ENCODE data around the gene OSCAR. TPM values are rescaled to one million over a fixed set of nuclear protein-coding genes. Genes with fewer than 3 reads are reported as not detected.
"Not testable (repeated sequence)": the region's sequence is repeated elsewhere in the genome, so short reads cannot be mapped to it uniquely, and the experiment has no call there.

Gene OSCAR
- total RNA-seq, 2 experiments from 2014 or later = 0.29 to 0.59 TPM

- H3K36me3 Mint-ChIP-seq; H3K9me3 Mint-ChIP-seq; intact Hi-C loops (cut with micrococcal nuclease); H3K4me3 Mint-ChIP-seq; POLR2A ChIA-PET; H3K27me3 Mint-ChIP-seq; DNase-seq; CTCF ChIA-PET; H3K27ac Mint-ChIP-seq: not testable (repeated sequence)
- peaks cover 15% of the 10 kb centered on the region for H3K4me1 Mint-ChIP-seq (ENCODE audit: low read depth)
These were observed 724 bp downstream of the OSCAR start for GRCh38 chr19:54099903-54100255.

- POLR2A ChIA-PET = no interaction called here
- peaks cover 5% of the 10 kb centered on the region for H3K27me3 Mint-ChIP-seq
- H3K9me3 Mint-ChIP-seq = no peaks in the 10 kb centered on the region
- H3K4me1 Mint-ChIP-seq (ENCODE audit: low read depth) = peaks cover 15% of the 10 kb centered on the region
- peaks cover 3% of the 10 kb centered on the region for H3K36me3 Mint-ChIP-seq
- CTCF ChIA-PET = interaction anchor here (1.3 kb wide), 1 partner anchor 306 kb away, joined by 3 read pairs; no protein-coding TSS in a partner anchor
- intact Hi-C loops (cut with micrococcal nuclease) = no loop called here
- H3K4me3 Mint-ChIP-seq = no peak overlapping the region
- no peak for DNase-seq
- H3K27ac Mint-ChIP-seq = no peak overlapping the region
These were observed 1.3 kb downstream of the OSCAR start for GRCh38 chr19:54099190-54099902.

- ChIA-PET CTCF (interaction anchor here (0.7 to 1.2 kb wide), 3 partner anchors 8 to 355 kb away, joined by 3 read pairs; no protein-coding TSS in a partner anchor), POLR2A (interaction anchor here (1.3 kb wide), 1 partner anchor 12 kb away, joined by 3 read pairs; no protein-coding TSS in a partner anchor)
- Mint-ChIP-seq H3K36me3 (no peaks in the 10 kb centered on the region), H3K9me3 (no peaks in the 10 kb centered on the region), H3K27ac (no peak overlapping the region), H3K4me1 (ENCODE audit: low read depth) (peaks cover 5% of the 10 kb centered on the region), H3K27me3 (peaks cover 11% of the 10 kb centered on the region), H3K4me3 (peak overlapping the region; percentile 9)
- DNase-seq = no peak
- intact Hi-C loops (cut with micrococcal nuclease) = no loop called here
These were observed 3.9 kb downstream of the OSCAR start for GRCh38 chr19:54096617-54097106.

GRCh38 chr19:54095859-54096616, 4.6 kb downstream of the OSCAR start:
- DNase-seq = peak; percentile 65
- Mint-ChIP-seq H3K27me3 (peaks cover 14% of the 10 kb centered on the region), H3K4me3 (peak overlapping the region; percentile 67)
- H3K36me3 Mint-ChIP-seq; H3K9me3 Mint-ChIP-seq; H3K27ac Mint-ChIP-seq; H3K4me1 Mint-ChIP-seq (ENCODE audit: low read depth); intact Hi-C loops (cut with micrococcal nuclease): not testable (repeated sequence)
- POLR2A ChIA-PET = interaction anchor here (1.1 to 1.3 kb wide), 2 partner anchors 12 to 20 kb away, joined by 3 read pairs; no protein-coding TSS in a partner anchor
- CTCF ChIA-PET = interaction anchor here (0.9 to 1.2 kb wide), 4 partner anchors 9 to 72 kb away, joined by 3 read pairs; partner anchors contain the start of gene CNOT3

- Mint-ChIP-seq H3K4me1 (ENCODE audit: low read depth) (peaks cover 5% of the 10 kb centered on the region), H3K9me3 (no peaks in the 10 kb centered on the region), H3K27ac (no peak overlapping the region), H3K27me3 (peaks cover 14% of the 10 kb centered on the region), H3K4me3 (no peak overlapping the region), H3K36me3 (no peaks in the 10 kb centered on the region)
- intact Hi-C loops (cut with micrococcal nuclease) = no loop called here
- CTCF ChIA-PET = interaction anchor here (0.7 to 1.2 kb wide), 5 partner anchors 19 to 254 kb away, joined by 3 to 4 read pairs (median 3); partner anchors contain the start of gene CNOT3
- DNase-seq = no peak
- POLR2A ChIA-PET = interaction anchor here (1.1 kb wide), 1 partner anchor 21 kb away, joined by 3 read pairs; no protein-coding TSS in a partner anchor
These were observed 5.3 kb downstream of the OSCAR start for GRCh38 chr19:54095136-54095858.

- H3K36me3 Mint-ChIP-seq = no peaks in the 10 kb centered on the region
- intact Hi-C loops (cut with micrococcal nuclease) = no loop called here
- no peak overlapping the region for H3K4me3 Mint-ChIP-seq
- POLR2A ChIA-PET = no interaction called here
- no peak overlapping the region for H3K27ac Mint-ChIP-seq
- CTCF ChIA-PET = interaction anchor here (0.6 to 0.8 kb wide), 3 partner anchors 64 to 254 kb away, joined by 3 to 4 read pairs (median 4); no protein-coding TSS in a partner anchor
- H3K27me3 Mint-ChIP-seq = peaks cover 14% of the 10 kb centered on the region
- H3K9me3 Mint-ChIP-seq = no peaks in the 10 kb centered on the region
- peaks cover 5% of the 10 kb centered on the region for H3K4me1 Mint-ChIP-seq (ENCODE audit: low read depth)
- DNase-seq = no peak
These were observed 6.1 kb downstream of the OSCAR start for GRCh38 chr19:54094426-54095000.

GRCh38 chr19:54084410-54084809, 16.2 kb downstream of the OSCAR start:
- peaks cover 14% of the 10 kb centered on the region for H3K9me3 Mint-ChIP-seq
- DNase-seq = no peak
- H3K27ac Mint-ChIP-seq = no peak overlapping the region
- H3K4me3 Mint-ChIP-seq = no peak overlapping the region
- peaks cover 2% of the 10 kb centered on the region for H3K36me3 Mint-ChIP-seq
- CTCF ChIA-PET = no interaction called here
- H3K27me3 Mint-ChIP-seq = peaks cover 5% of the 10 kb centered on the region
- POLR2A ChIA-PET = no interaction called here
- H3K4me1 Mint-ChIP-seq (ENCODE audit: low read depth) = no peaks in the 10 kb centered on the region
- intact Hi-C loops (cut with micrococcal nuclease) = no loop called here

- H3K36me3 Mint-ChIP-seq = peaks cover 2% of the 10 kb centered on the region
- H3K27me3 Mint-ChIP-seq = peaks cover 6% of the 10 kb centered on the region
- no peak within 1 kb of the TSS for H3K4me3 Mint-ChIP-seq
- ChIA-PET POLR2A (no interaction called here), CTCF (no interaction called here)
- no peaks in the 10 kb centered on the region for H3K4me1 Mint-ChIP-seq (ENCODE audit: low read depth)
- H3K27ac Mint-ChIP-seq = no peak within 1 kb of the TSS
- peaks cover 14% of the 10 kb centered on the region for H3K9me3 Mint-ChIP-seq
- intact Hi-C loops (cut with micrococcal nuclease) = no loop called here
- no peak for DNase-seq
These were observed 19.6 kb downstream of the OSCAR start, which contains the start of gene TARM1 for GRCh38 chr19:54081032-54081431. Gene TARM1 (minus strand): TSS chr19:54081365. CDS start chr19:54081340, 25 bp downstream.

GRCh38 chr19:54077334-54077733, 23.3 kb downstream of the OSCAR start:
- H3K4me3 Mint-ChIP-seq = no peak overlapping the region
- CTCF ChIA-PET = no interaction called here
- POLR2A ChIA-PET = no interaction called here
- intact Hi-C loops (cut with micrococcal nuclease) = no loop called here
- no peak for DNase-seq
- no peaks in the 10 kb centered on the region for H3K36me3 Mint-ChIP-seq
- no peaks in the 10 kb centered on the region for H3K4me1 Mint-ChIP-seq (ENCODE audit: low read depth)
- peaks cover 7% of the 10 kb centered on the region for H3K9me3 Mint-ChIP-seq
- no peak overlapping the region for H3K27ac Mint-ChIP-seq
- peaks cover 3% of the 10 kb centered on the region for H3K27me3 Mint-ChIP-seq

- no peaks in the 10 kb centered on the region for H3K4me1 Mint-ChIP-seq (ENCODE audit: low read depth)
- no peak overlapping the region for H3K27ac Mint-ChIP-seq
- intact Hi-C loops (cut with micrococcal nuclease) = no loop called here
- CTCF ChIA-PET = no interaction called here
- no peaks in the 10 kb centered on the region for H3K9me3 Mint-ChIP-seq
- H3K36me3 Mint-ChIP-seq = no peaks in the 10 kb centered on the region
- H3K27me3 Mint-ChIP-seq = peaks cover 4% of the 10 kb centered on the region
- DNase-seq = no peak
- POLR2A ChIA-PET = no interaction called here
- no peak overlapping the region for H3K4me3 Mint-ChIP-seq
These were observed 25.8 kb downstream of the OSCAR start for GRCh38 chr19:54074851-54075250.

GRCh38 chr19:54073829-54074228, 26.8 kb downstream of the OSCAR start:
- ChIA-PET POLR2A (no interaction called here), CTCF (no interaction called here)

More at GRCh38 chr19:54073829-54074228, 26.8 kb downstream of the OSCAR start:
- peaks cover 6% of the 10 kb centered on the region for H3K27me3 Mint-ChIP-seq
- no peak for DNase-seq
- intact Hi-C loops (cut with micrococcal nuclease) = no loop called here
- peaks cover 5% of the 10 kb centered on the region for H3K9me3 Mint-ChIP-seq
- H3K36me3 Mint-ChIP-seq = no peaks in the 10 kb centered on the region
- H3K4me1 Mint-ChIP-seq (ENCODE audit: low read depth) = no peaks in the 10 kb centered on the region
- no peak overlapping the region for H3K27ac Mint-ChIP-seq
- no peak overlapping the region for H3K4me3 Mint-ChIP-seq
